GM12801 (cell line): ENCODE results near the gene BUB3.

ENCODE experiments used
- CTCF ChIP-seq: IDR thresholded peaks from one replicate; pipeline ENCODE4 v1.5.1; 2011; ENCODE audit warnings: control low read depth; ENCODE audit not compliant: insufficient read length; ENCODE audit errors: extremely low read depth

BUB3 gene

GRCh38 chr10:123142701-123143161 is 11.5 kb upstream of the BUB3 start:
- TF ChIP-seq CTCF: no peak

- no peak for TF ChIP-seq CTCF
Measured at GRCh38 chr10:123143162-123143824, 10.9 kb upstream of the BUB3 start.

GRCh38 chr10:123143825-123144168 is 10.4 kb upstream of the BUB3 start:
- TF ChIP-seq CTCF: no peak

DNA sequence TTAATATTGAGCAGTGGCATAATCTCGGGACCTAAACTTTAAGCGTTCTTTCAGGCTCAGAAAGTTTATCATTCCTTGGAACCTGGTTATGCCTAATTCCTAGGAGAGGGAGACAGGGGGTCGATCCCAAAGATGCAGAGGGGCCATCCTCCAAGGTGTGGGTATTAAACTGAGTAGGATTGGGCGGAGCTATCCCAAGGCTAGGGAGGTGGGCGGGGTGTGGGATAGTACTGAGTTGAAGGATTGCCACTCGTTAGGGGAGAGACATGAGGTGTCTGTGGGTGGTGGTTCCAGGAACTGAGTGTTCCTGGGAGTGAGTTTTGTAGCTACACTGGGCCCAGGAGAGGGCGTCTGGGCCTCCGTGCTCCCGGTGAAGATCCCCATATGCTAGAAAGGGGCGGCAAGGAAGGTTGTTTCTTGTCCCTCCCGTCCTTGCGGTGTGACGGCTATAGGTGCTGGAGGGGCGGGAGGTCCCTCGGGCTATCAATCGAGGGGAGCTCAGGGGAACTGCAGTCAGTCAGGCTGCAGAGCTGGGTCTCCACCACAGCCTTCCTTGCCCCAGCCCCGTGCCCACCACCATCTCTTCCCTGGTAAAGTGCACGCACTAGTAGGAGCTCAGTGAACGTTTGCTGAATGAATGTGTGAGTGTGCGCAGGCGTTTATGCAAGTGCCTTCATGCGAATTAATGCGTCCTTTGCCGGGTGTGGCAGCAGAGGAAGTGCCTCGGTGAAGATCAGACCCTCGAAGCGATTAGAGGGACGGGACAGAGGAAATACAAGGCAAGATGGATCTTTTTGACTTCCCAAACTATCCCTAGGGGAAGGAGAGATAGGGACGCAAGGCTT is 9.3 kb upstream of the BUB3 start:
- no peak for TF ChIP-seq CTCF

GRCh38 chr10:123145542-123146012 is 8.6 kb upstream of the BUB3 start:
- TF ChIP-seq CTCF: no peak

- no peak for TF ChIP-seq CTCF
Measured at GRCh38 chr10:123146013-123146893, 7.9 kb upstream of the BUB3 start.
